ENCODE measurements around the gene LMF2.
A peak's percentile ranks its signal among the peaks of the same experiment; 100 is the strongest.
"Not testable (repeated sequence)": the region's sequence is repeated elsewhere in the genome, so short reads cannot be mapped to it uniquely, and the experiment has no call there.

Gene LMF2

DNA sequence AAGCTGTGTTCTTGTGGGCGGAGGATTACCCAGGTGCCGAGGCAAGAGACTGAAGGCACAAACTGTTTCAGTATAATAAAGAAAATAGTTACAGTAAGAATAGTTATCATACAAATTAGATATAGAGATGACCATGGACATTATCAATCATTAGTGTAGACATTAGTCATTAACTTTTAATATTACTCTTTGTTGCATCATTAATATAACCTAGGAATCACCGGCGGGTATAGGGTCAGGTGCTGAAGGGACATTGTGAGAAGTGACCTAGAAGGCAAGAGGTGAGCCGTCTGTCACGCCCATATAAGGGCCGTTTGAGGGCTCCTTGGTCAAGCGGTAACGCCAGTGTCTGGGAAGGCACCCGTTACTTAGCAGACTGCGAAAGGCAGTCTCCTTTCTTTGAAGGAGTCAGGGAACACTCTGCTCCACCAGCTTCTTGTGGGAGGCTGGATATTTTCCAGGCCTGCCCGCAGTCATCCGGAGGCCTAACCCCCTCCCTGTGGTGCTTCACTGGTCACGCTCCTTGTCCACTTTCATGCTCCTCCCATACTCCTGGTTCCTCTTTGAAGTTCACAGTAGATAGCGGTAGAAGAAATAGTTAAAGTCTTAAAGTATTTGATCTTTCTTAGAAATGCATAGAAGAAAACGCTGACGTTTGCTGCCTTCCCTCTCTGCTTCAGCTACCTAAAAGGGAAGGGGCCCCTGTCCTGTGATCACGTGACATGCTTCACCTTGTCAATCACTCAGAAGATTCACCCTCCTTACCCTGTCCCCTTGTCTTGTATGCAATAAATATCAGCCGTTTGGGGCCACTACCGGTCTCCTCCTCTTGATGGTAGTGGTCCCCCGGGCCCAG lies 26.6 kb upstream of the LMF2 start:
- DNase-seq (ENCODE audit: low read depth in 3 of 3): not testable (repeated sequence)

DNA sequence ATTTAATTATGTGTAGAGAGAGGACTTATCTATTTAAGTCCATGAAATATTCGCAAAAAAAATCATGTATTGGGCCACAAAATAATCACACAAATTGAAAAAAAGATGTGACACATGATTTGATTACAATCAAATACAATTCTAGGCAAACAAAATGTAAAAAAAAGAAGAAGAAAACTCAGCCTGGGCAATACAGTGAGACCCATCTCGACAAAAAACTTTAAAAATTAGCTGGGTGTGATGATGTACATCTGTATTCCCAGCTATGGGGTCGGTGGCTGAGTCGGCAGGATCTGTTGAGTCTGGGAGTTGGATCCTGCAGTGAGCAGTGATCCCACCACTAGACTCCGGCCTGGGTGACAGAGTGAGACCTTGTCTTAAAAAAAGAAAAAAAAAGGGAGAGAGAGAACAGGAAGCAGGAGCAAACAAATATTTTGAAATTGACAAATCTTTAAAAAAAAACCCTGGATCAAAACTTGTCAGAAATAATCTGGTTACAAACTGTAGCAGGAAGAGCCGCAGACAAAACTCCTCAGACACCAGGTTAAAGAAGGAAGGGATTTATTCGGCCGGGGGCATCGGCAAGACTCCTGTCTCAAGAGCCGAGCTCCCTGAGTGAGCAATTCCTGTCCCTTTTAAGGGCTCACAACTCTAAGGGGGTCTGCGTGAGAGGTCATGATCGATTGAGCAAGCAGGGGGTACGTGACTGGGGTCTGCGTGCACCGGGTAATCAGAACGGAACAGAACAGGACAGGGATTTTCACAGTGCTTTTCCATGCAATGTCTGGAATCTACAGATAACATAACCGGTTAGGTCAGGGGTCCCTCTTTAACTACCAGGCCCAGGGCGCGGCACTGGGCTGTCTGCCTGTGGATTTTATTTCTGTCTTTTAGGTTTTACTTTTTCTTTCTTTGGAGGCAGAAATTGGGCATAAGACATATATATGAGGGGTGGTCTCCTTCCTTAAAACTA lies 25.6 kb upstream of the LMF2 start:
- DNase-seq (ENCODE audit: low read depth in 3 of 3): no peak

DNA sequence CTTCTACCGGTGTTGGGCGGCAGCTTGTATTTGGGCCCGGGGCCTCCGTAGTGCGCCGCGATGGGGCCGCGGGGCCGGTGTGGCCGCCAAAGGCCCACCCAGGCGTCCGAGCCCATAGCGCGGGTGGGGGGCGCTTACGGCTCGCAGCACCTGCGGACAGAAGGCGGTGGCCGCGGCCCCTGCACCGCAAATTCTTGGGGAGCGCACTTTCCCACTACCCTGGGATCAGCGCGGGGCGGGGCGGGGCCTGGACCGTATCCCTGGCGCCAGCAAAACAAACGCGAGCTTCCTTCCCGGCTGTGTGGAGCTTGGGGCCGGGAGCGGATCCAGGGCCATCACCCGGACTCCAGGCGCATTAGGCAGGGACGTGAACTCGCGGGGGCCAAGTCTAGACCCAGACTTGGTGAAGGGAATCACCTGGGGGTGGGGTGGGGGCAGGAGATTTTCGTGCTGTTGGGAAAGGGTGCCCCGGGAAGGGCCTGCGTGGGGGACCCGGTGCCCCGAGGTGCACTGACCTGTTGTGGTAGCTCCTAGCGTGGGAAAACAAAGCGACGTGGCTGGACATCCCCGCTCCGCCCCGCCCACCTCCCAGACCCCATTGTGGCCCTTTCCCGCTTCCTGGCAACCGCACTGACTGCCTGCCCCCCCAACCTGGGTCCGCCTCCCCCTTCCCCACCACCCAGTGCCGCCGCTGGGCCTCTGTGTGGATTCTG lies 24.6 kb upstream of the LMF2 start:
- no peak for DNase-seq (ENCODE audit: low read depth in 3 of 3)

- DNase-seq (ENCODE audit: low read depth in 3 of 3): peak in 2 of 3 donors; percentile 56 to 67
These were observed 24.1 kb upstream of the LMF2 start for GRCh38 chr22:50531546-50531961.

DNA sequence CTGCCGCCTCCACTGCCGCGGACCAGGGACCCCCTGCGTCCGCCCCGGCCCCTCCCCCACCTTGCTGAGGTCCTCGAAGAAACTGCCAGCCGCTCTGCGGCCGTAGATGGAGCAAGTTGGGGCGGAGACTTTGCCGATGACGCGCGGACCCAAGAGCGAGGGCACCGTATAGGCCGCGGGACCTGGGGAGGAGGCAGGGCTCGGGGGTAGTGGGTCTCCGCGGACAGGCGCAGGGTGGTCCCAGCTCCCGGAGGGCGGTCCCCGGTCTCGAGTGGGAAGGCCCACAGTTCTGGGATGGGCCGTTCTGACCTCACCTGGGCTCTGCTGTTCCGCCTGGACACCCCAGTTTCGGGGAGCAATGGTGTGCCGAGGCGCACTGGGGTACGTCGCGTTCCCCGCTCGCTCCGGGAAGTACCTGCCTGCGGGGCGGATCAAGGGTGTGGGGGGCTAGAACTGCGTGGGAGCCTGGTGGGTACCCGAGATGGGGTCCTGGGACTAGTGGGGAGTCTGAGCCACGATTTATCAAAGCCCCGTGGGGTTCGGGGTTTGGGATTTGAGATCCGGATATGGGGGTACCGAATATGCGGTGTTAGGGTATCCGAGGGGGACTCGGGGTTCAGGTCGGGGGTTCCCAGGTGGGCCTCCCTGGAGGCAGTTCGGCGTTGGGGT lies 23.5 kb upstream of the LMF2 start:
- DNase-seq (ENCODE audit: low read depth in 3 of 3): peak; percentile 66 to 83 (median 71)

- no peak for DNase-seq (ENCODE audit: low read depth in 3 of 3)
These were observed 23.0 kb upstream of the LMF2 start for GRCh38 chr22:50530580-50530876.

DNA sequence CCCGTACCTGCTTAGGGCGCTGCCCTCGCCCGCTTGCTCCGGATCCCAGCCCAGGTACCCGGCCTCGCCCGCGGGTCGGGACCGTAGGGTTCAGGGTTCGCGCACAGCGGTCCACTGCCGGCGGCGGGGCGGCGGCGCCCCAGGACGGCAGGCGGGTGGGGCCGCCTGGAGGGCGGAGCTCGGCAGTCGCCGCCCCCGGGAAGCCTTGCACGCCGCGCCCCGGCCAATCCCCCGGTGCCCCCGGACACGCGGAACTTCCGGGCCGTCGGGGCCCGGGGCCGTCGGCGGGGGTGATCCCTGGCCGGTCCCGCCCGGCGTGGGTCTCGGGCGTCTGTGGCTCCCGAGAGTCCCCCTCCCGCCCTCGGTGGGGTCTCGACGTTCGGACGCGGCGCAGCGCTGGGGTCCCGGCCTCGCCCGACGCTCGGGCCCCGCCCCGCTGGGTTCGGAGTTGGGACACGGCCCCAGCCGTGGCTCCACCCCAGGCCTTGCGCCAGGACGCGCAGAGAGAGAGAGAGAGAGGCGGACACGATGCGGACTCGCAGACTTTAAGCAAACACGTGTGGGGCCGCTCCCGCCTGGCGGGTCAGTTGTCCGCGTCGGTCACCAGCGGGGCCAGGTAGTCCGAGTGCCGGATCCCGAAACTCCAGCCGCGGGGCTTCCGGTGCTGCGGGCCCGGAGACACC lies 22.5 kb upstream of the LMF2 start, which contains the start of gene TYMP:
Gene TYMP, minus strand, starts transcription at position 116 of the 683 bp plus-strand sequence. CDS start 303 bp downstream, outside the sequence.
- peak in 1 of 3 donors; percentile 47 for DNase-seq (ENCODE audit: low read depth in 3 of 3)

DNA sequence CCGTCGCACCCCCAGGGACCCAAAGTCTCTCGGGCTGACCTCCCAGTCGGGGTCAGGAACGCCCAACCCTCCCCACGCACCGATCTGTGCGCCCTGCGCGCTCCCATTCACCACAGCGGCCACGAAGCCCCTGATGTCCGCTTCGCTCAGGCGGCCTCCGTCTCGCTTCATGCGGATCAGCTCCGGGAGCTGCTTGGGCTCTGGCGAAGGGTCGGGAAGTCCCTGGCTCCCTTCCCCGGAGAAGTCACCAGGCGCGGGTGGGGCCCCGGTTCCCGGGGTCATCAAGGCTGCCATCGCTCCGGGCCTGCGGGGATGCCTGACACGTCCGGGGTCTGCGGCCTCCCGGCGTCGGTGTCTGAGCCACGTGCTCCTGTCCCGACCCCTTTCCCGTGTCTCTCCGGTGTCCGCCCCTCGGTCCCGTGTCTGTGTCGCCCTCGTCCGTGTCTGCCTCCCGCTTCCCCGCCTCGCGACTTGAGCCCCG lies 22.0 kb upstream of the LMF2 start:
- DNase-seq (ENCODE audit: low read depth in 3 of 3): no peak

- DNase-seq (ENCODE audit: low read depth in 3 of 3): no peak
These were observed 21.3 kb upstream of the LMF2 start for GRCh38 chr22:50528682-50529415.

GRCh38 chr22:50527921-50528681 lies 20.6 kb upstream of the LMF2 start:
- no peak for DNase-seq (ENCODE audit: low read depth in 3 of 3)

- no peak for DNase-seq (ENCODE audit: low read depth in 3 of 3)
These were observed 19.6 kb upstream of the LMF2 start for GRCh38 chr22:50526834-50527801.

- peak; percentile 75 to 87 (median 85) for DNase-seq (ENCODE audit: low read depth in 3 of 3)
These were observed 18.8 kb upstream of the LMF2 start for GRCh38 chr22:50526108-50526833.

DNA sequence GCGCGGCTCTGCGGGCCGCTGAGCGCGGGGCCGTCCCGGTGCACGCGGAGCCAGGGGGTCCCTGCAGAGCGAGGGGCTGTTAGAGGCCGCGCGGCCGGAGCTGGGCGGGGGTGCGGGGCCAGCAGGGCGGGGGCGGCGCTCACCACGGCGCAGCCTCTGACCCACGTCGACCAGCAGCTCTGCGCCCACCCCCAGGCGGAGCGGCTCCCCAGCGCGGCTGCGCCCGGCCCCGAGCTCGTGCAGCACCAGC lies 18.3 kb upstream of the LMF2 start:
- no peak for DNase-seq (ENCODE audit: low read depth in 3 of 3)

DNA sequence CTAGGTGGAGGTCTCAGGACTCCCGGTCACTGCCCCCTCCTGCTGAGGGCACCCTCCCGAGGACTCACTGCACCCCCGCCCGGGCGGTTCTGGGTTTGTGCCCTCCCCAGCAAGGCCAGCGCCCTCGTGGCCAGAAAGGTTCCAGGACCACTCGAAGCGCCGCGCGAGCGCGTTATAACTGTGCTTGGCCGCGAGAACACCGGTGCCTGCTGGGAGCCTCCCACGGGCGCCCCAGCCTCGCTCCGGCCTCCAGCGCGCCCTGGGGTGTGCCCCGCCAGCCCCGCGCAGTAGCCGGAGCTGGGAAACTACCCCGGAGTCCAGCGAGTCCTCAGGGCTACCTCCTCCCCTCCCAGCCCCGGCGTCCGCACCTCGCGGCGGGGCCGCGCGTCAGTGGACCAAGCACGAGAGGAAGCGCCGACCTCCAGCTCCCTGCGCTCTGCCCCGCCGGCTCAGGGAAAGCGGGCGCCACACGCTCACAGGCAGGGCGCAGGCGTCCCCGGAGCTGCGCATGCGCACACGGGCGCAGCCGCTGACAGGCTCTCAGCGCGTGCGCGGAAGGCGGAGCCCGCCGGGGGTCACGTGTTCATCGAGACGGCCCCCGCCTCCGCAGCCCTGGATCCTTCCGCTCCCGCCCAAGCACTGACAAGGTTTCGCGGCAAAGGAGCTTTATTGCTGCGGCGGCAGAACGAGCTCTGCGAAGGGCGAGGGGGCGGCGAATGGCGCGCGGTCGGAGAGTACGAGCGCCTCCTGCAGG lies 17.8 kb upstream of the LMF2 start, which contains the start of gene SCO2:
Gene SCO2, minus strand, starts transcription at position 495 of the 754 bp plus-strand sequence. CDS start 1,187 bp downstream, outside the sequence.
- DNase-seq (ENCODE audit: low read depth in 3 of 3): peak; percentile 96 to 97 (median 97)

DNA sequence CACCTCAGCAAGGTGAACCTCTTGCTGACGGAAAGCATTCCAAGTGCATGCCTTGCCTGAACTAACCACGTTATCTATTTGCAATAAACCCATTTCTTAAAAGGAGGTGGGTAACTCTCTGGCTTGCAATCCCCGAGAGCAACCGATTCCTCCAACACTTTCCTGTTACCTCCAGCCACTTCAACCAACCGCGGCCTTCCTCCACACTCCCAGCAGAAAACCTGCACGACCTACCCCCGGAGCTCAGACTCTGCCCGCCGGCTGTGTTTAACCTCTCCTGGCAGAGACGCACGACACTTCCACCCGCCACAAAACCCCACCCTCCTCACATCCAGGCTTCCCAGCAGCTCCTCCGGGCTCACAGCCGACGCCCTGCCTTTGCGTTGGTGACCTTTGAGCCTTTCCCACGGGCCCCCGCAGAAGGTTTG lies 17.2 kb upstream of the LMF2 start:
- DNase-seq (ENCODE audit: low read depth in 3 of 3): no peak

- DNase-seq (ENCODE audit: low read depth in 3 of 3): no peak
These were observed 16.5 kb upstream of the LMF2 start for GRCh38 chr22:50523806-50524675.

Measured in stimulated activated CD4-positive, alpha-beta T cell treated with anti-CD3 and anti-CD28 coated beads, TNF-alpha, amount 100 ng/mL, for 48 hours (primary cell).